Astrocyte (in vitro differentiated cells and primary cell): Measurements from ENCODE around the gene PLPP3. TPM values are rescaled to one million over a fixed set of nuclear protein-coding genes. Genes with fewer than 3 reads are reported as not detected.

Source experiments
- DNase-seq: peaks from one replicate; pipeline ENCODE4 v3.0.0-alpha.2; 2010; ENCODE audit warnings: low read depth
- FAIRE-seq: peaks from 2 replicates; lab custom pipeline; 2011; peaks lifted over from hg19 to GRCh38; lab: Jason Lieb, UNC
- H2AFZ ChIP-seq: 2 replicates; pipeline ENCODE4 v1.6.0; 2012; ENCODE audit warnings: low read depth, low read length, inconsistent platforms
- H3K27ac ChIP-seq: 2 replicates; pipeline ENCODE4 v1.5.1; 2011; ENCODE audit warnings: low read depth, low read length, inconsistent platforms
- H3K27me3 ChIP-seq: 2 replicates; pipeline ENCODE4 v1.6.0; 2011; ENCODE audit warnings: low read length, inconsistent platforms; ENCODE audit not compliant: insufficient read depth
- H3K36me3 ChIP-seq: 2 replicates; pipeline ENCODE4 v1.5.1; 2011; ENCODE audit warnings: low read length, inconsistent platforms; ENCODE audit not compliant: insufficient read depth
- H3K4me1 ChIP-seq: 2 replicates; pipeline ENCODE4 v1.5.1; 2011; ENCODE audit warnings: low read length, inconsistent platforms; ENCODE audit not compliant: insufficient read depth
- H3K4me2 ChIP-seq: 2 replicates; pipeline ENCODE4 v1.6.0; 2012; ENCODE audit warnings: low read length, inconsistent platforms
- H3K4me3 ChIP-seq: 2 replicates; pipeline ENCODE4 v1.5.1; 2011; ENCODE audit warnings: low read depth, mild to moderate bottlenecking, low read length, inconsistent platforms; ENCODE audit not compliant: insufficient read depth
- H3K79me2 ChIP-seq: 2 replicates; pipeline ENCODE4 v1.6.0; 2012; ENCODE audit warnings: mild to moderate bottlenecking, low read length, inconsistent platforms; ENCODE audit not compliant: insufficient read depth
- H3K9ac ChIP-seq: 2 replicates; pipeline ENCODE4 v1.6.0; 2012; ENCODE audit warnings: mild to moderate bottlenecking, low read length, inconsistent platforms
- H3K9me3 ChIP-seq: 2 replicates; pipeline ENCODE4 v1.5.1; 2012; ENCODE audit warnings: low read depth, mild to moderate bottlenecking, low read length, inconsistent platforms; ENCODE audit not compliant: insufficient read depth
- H4K20me1 ChIP-seq: 2 replicates; pipeline ENCODE4 v1.6.0; 2012; ENCODE audit warnings: low read length, inconsistent platforms; ENCODE audit not compliant: insufficient read depth
- H3K27ac Mint-ChIP-seq: one replicate; pipeline ENCODE4 v1.8.0; 2021; ENCODE audit warnings: mild to moderate bottlenecking, mixed read lengths; ENCODE audit not compliant: unreplicated experiment
- H3K27me3 Mint-ChIP-seq: one replicate; pipeline ENCODE4 v1.8.0; 2021; ENCODE audit warnings: low read depth, mixed read lengths; ENCODE audit not compliant: unreplicated experiment
- H3K36me3 Mint-ChIP-seq: one replicate; pipeline ENCODE4 v1.8.0; 2021; ENCODE audit warnings: low read depth, mixed read lengths; ENCODE audit not compliant: unreplicated experiment
- H3K4me1 Mint-ChIP-seq: one replicate; pipeline ENCODE4 v1.8.0; 2021; ENCODE audit warnings: low read depth, mixed read lengths; ENCODE audit not compliant: unreplicated experiment
- H3K4me3 Mint-ChIP-seq: one replicate; pipeline ENCODE4 v1.8.0; 2021; ENCODE audit warnings: mild to moderate bottlenecking, moderate library complexity, mixed read lengths; ENCODE audit not compliant: unreplicated experiment
- H3K9me3 Mint-ChIP-seq: one replicate; pipeline ENCODE4 v1.8.0; 2021; ENCODE audit warnings: mild to moderate bottlenecking, mixed read lengths; ENCODE audit not compliant: unreplicated experiment
- EZH2 ChIP-seq: IDR thresholded peaks from 2 replicates; pipeline ENCODE4 v1.6.1; 2012; ENCODE audit warnings: mild to moderate bottlenecking, low read length, inconsistent platforms; ENCODE audit not compliant: insufficient read depth
- total RNA-seq: library from RNA; stranded (reverse); gene quantifications from 2 replicates; pipeline ENCODE4 v1.2.1, GENCODE V29; 2021
- TF ChIP-seq, protein P1 (sequence below): IDR thresholded peaks from 2 replicates; pipeline ENCODE4 v1.5.1; 2011; ENCODE audit warnings: low read depth, mild to moderate bottlenecking, inconsistent platforms, low read length, moderate library complexity; ENCODE audit not compliant: insufficient read depth

Gene PLPP3
- total RNA-seq, 1 donor from 2014 or later = 2.2 TPM

DNA sequence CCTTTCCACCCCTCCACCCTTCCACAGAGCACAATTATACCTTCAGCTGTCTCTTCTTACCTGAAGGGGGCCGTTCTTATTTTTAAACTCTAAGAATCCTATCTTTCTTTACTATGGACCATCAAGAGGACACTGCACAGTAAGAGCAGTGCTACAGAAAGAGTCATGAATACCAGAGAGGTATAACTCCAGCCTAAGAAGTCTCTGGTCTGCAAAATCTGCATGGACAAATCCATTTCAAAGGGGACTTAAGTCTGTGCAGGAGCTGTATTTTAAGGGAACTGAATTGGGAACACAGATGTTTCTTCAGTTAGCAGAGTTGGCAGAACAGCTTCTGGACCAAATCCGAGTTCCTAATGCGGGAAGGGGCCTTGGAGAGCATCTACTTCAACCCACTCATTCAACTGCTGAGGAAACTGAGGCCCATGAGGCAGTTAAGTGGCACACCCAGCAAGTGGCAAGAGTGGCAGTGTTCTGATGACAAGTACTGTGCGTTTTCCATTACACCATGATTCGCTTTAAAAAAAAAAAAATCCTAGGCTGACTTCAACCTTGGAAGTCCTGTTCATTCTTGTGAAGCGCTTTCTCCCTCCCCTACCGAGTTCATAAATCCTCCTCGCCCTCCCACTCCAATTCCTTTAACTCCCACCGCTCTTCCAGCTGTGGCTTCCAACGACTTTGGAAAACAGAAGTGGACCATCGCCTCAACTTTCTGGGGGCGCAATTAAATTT lies 1.8 kb downstream of the PLPP3 start:
- no peak for DNase-seq
- peaks cover 59% of the 10 kb centered on the region for H3K79me2 ChIP-seq
- H3K9ac ChIP-seq = peak overlapping the region; percentile 87
- no peaks in the 10 kb centered on the region for H3K36me3 ChIP-seq
- no peaks in the 10 kb centered on the region for H3K9me3 ChIP-seq
- H3K27me3 Mint-ChIP-seq = peaks cover 13% of the 10 kb centered on the region
- peak overlapping the region; percentile 83 for H3K4me3 ChIP-seq
- peaks cover 19% of the 10 kb centered on the region for H3K4me1 ChIP-seq
- H3K27ac ChIP-seq = peak overlapping the region; percentile 81
- no peaks in the 10 kb centered on the region for H3K9me3 Mint-ChIP-seq
- FAIRE-seq = no peak
- peaks cover 30% of the 10 kb centered on the region for H4K20me1 ChIP-seq
- H3K36me3 Mint-ChIP-seq = no peaks in the 10 kb centered on the region
- peak overlapping the region; percentile 94 for H3K4me3 Mint-ChIP-seq
- H3K27me3 ChIP-seq = no peaks in the 10 kb centered on the region
- H2AFZ ChIP-seq = peak overlapping the region; percentile 88
- peaks cover 3% of the 10 kb centered on the region for H3K4me1 Mint-ChIP-seq
- peak overlapping the region; percentile 86 for H3K4me2 ChIP-seq
- TF ChIP-seq, protein P1, sequence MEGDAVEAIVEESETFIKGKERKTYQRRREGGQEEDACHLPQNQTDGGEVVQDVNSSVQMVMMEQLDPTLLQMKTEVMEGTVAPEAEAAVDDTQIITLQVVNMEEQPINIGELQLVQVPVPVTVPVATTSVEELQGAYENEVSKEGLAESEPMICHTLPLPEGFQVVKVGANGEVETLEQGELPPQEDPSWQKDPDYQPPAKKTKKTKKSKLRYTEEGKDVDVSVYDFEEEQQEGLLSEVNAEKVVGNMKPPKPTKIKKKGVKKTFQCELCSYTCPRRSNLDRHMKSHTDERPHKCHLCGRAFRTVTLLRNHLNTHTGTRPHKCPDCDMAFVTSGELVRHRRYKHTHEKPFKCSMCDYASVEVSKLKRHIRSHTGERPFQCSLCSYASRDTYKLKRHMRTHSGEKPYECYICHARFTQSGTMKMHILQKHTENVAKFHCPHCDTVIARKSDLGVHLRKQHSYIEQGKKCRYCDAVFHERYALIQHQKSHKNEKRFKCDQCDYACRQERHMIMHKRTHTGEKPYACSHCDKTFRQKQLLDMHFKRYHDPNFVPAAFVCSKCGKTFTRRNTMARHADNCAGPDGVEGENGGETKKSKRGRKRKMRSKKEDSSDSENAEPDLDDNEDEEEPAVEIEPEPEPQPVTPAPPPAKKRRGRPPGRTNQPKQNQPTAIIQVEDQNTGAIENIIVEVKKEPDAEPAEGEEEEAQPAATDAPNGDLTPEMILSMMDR = no peak
- TF ChIP-seq EZH2 = no peak
- H3K27ac Mint-ChIP-seq = no peak overlapping the region

DNA sequence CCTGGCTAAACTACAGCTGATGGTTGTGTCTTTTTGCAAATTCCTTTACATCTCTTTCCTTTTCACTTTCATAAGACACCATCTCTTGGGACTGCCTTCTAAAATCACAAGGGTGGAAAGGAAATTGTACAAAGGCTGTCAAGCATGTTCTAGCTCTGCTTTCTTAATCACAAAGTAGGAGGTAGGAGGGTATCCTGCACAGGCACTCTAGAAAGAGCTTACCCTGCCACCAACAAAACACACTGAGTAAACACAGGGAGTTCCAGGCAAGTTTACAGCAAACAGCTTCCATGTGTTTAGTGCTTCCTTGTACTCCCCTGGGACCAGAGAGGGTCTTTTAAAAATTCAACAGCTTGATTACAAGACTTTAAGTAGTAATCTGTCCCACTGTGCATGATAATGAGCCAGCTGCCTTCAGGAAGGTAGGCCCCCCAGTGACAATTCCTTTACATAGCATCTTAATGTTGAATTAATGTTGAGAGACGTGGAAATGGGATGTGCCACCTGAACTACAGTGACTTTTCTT lies 2.4 kb downstream of the PLPP3 start:
- Histone ChIP-seq H3K27me3 (no peaks in the 10 kb centered on the region), H3K4me3 (peak overlapping the region; percentile 83), H3K9me3 (no peaks in the 10 kb centered on the region), H3K9ac (peak overlapping the region; percentile 87), H3K4me1 (peaks cover 19% of the 10 kb centered on the region), H3K36me3 (no peaks in the 10 kb centered on the region), H4K20me1 (peaks cover 35% of the 10 kb centered on the region), H2AFZ (no peak overlapping the region), H3K4me2 (peak overlapping the region; percentile 86), H3K27ac (no peak overlapping the region), H3K79me2 (peaks cover 64% of the 10 kb centered on the region)
- Mint-ChIP-seq H3K9me3 (no peaks in the 10 kb centered on the region), H3K4me3 (peak overlapping the region; percentile 94), H3K4me1 (peaks cover 3% of the 10 kb centered on the region), H3K36me3 (no peaks in the 10 kb centered on the region), H3K27ac (no peak overlapping the region), H3K27me3 (peaks cover 13% of the 10 kb centered on the region)
- FAIRE-seq = no peak
- DNase-seq = no peak
- TF ChIP-seq, protein P1 = peak; percentile 37
- no peak for TF ChIP-seq EZH2

DNA sequence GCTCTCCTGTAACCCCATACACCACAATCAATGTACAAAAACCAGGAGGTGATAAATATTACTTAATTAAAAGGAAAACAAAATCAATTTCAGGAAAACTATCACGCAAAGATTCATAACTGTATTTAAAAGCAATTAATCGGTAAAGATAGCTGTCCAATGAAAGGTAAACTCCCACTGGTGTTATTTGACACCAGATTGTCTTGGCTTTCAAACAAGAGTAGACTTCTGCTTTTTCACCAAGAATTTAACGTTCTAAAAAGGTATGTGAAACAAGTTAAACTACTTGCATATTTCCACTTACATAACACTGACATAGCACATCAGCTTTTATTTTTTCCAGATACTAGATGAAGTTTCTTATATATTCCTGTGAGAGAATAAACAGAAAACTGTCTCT lies 3.5 kb downstream of the PLPP3 start:
- Mint-ChIP-seq H3K27ac (no peak overlapping the region), H3K9me3 (no peaks in the 10 kb centered on the region), H3K4me1 (peaks cover 3% of the 10 kb centered on the region), H3K36me3 (no peaks in the 10 kb centered on the region), H3K27me3 (peaks cover 9% of the 10 kb centered on the region), H3K4me3 (no peak overlapping the region)
- Histone ChIP-seq H3K79me2 (peaks cover 70% of the 10 kb centered on the region), H3K4me3 (no peak overlapping the region), H3K9me3 (no peaks in the 10 kb centered on the region), H3K9ac (no peak overlapping the region), H2AFZ (no peak overlapping the region), H3K36me3 (no peaks in the 10 kb centered on the region), H3K4me2 (peak overlapping the region; percentile 86), H3K27ac (no peak overlapping the region), H3K4me1 (peaks cover 19% of the 10 kb centered on the region), H3K27me3 (no peaks in the 10 kb centered on the region), H4K20me1 (peaks cover 39% of the 10 kb centered on the region)
- FAIRE-seq (no peak), DNase-seq (no peak)
- TF ChIP-seq EZH2 = no peak
- TF ChIP-seq, protein P1 = no peak
